SK-N-SH treated with all-trans-retinoic acid at 6 μM for 48 hours (cell line): ENCODE measurements around the gene UVRAG.

Experiments
- ATAC-seq: fragments of 200-7000 bp; cut with Tn5 transposase; 3 replicates; pipeline ENCODE4 v1.9.1; 2020; ENCODE audit warnings: mild to moderate bottlenecking, moderate library complexity
- ARNTL ChIP-seq: fragments of 450-650 bp; formaldehyde crosslinking; IDR thresholded peaks from 2 replicates; pipeline ENCODE4 v1.5.0; 2020; ENCODE audit warnings: low read depth, mild to moderate bottlenecking, moderate library complexity, borderline replicate concordance
- BACH2 ChIP-seq: fragments of 250-450 bp; sonication (Bioruptor Pico); IDR thresholded peaks from 2 replicates; pipeline ENCODE4 v1.9.0; 2021; ENCODE audit warnings: mild to moderate bottlenecking, borderline replicate concordance
- CREB5 ChIP-seq: fragments of 250-450 bp; sonication (Bioruptor Pico); IDR thresholded peaks from 2 replicates; pipeline ENCODE4 v1.5.1; 2020; ENCODE audit warnings: low read depth, mild to moderate bottlenecking, moderate library complexity
- CSRNP3 ChIP-seq: fragments of 250-450 bp; sonication (Bioruptor Pico); IDR thresholded peaks from 2 replicates; pipeline ENCODE4 v1.5.1; 2021; ENCODE audit warnings: mild to moderate bottlenecking, moderate library complexity
- ESRRG ChIP-seq: fragments of 250-450 bp; sonication (Bioruptor Pico); IDR thresholded peaks from 2 replicates; pipeline ENCODE4 v1.6.1; 2021; ENCODE audit warnings: mild to moderate bottlenecking
- GLIS3 ChIP-seq: fragments of 250-450 bp; sonication (Bioruptor Pico); IDR thresholded peaks from 2 replicates; pipeline ENCODE4 v1.5.0; 2020; ENCODE audit warnings: mild to moderate bottlenecking, moderate library complexity
- ISL1 ChIP-seq: fragments of 250-450 bp; sonication (Bioruptor Pico); IDR thresholded peaks from 2 replicates; pipeline ENCODE4 v2.1.2; 2022; ENCODE audit warnings: mild to moderate bottlenecking, moderate library complexity
- OSR1 ChIP-seq: fragments of 250-450 bp; sonication (Bioruptor Pico); IDR thresholded peaks from 2 replicates; pipeline ENCODE4 v1.8.0; 2022; ENCODE audit warnings: moderate library complexity, mild to moderate bottlenecking, inconsistent platforms
- PATZ1 ChIP-seq: fragments of 250-450 bp; sonication (Bioruptor Pico); IDR thresholded peaks from 2 replicates; pipeline ENCODE4 v1.8.0; 2020; ENCODE audit warnings: mild to moderate bottlenecking, moderate library complexity, borderline replicate concordance
- POU6F1 ChIP-seq: fragments of 250-450 bp; sonication (Bioruptor Pico); IDR thresholded peaks from 2 replicates; pipeline ENCODE4 v1.8.0; 2021; ENCODE audit warnings: low read depth, mild to moderate bottlenecking, moderate library complexity, borderline replicate concordance
- RARB ChIP-seq: fragments of 250-450 bp; sonication (Bioruptor Pico); IDR thresholded peaks from 2 replicates; pipeline ENCODE4 v1.8.0; 2021; ENCODE audit warnings: mild to moderate bottlenecking, moderate library complexity
- SNAI2 ChIP-seq: fragments of 250-450 bp; sonication (Bioruptor Pico); IDR thresholded peaks from 2 replicates; pipeline ENCODE4 v1.5.0; 2020; ENCODE audit warnings: mild to moderate bottlenecking, moderate library complexity
- TCF4 ChIP-seq: fragments of 250-450 bp; sonication (Bioruptor Pico); IDR thresholded peaks from 2 replicates; pipeline ENCODE4 v1.8.0; 2021; ENCODE audit warnings: mild to moderate bottlenecking, moderate library complexity, borderline replicate concordance
- TOX ChIP-seq: fragments of 250-450 bp; sonication (Bioruptor Pico); IDR thresholded peaks from 2 replicates; pipeline ENCODE4 v1.8.0; 2021; ENCODE audit warnings: mild to moderate bottlenecking, moderate library complexity, borderline replicate concordance
- TSHZ2 ChIP-seq: fragments of 250-450 bp; sonication (Bioruptor Pico); IDR thresholded peaks from 2 replicates; pipeline ENCODE4 v1.5.0; 2020; ENCODE audit warnings: mild to moderate bottlenecking, moderate library complexity
- ZC3H10 ChIP-seq: fragments of 250-450 bp; sonication (Bioruptor Pico); IDR thresholded peaks from 2 replicates; pipeline ENCODE4 v1.5.1; 2021; ENCODE audit warnings: mild to moderate bottlenecking, moderate library complexity
- ZFP3 ChIP-seq: fragments of 250-450 bp; sonication (Bioruptor Pico); IDR thresholded peaks from 2 replicates; pipeline ENCODE4 v1.5.0; 2020; ENCODE audit warnings: mild to moderate bottlenecking, moderate library complexity
- ZNF8 ChIP-seq: fragments of 450-650 bp; formaldehyde crosslinking; IDR thresholded peaks from 2 replicates; pipeline ENCODE4 v1.5.0; 2020; ENCODE audit warnings: mild to moderate bottlenecking, moderate library complexity

Gene UVRAG

GRCh38 chr11:76149713-76150112 is 334.7 kb downstream of the UVRAG start:
- no peak for ATAC-seq
- TF ChIP-seq ZC3H10 (CRISPR knock-in tag): no peak
- no peak for TF ChIP-seq TOX
- no peak for TF ChIP-seq ZNF8 (CRISPR knock-in tag)

GRCh38 chr11:76150141-76150540 is 335.1 kb downstream of the UVRAG start:
- TF ChIP-seq ZNF8 (CRISPR knock-in tag): no peak
- TF ChIP-seq OSR1 (CRISPR knock-in tag): no peak
- no peak for TF ChIP-seq TOX
- TF ChIP-seq CREB5 (CRISPR knock-in tag): no peak
- no peak for TF ChIP-seq ESRRG (CRISPR knock-in tag)
- no peak for TF ChIP-seq RARB (CRISPR knock-in tag)
- TF ChIP-seq SNAI2 (CRISPR knock-in tag): no peak
- TF ChIP-seq GLIS3 (CRISPR knock-in tag): no peak
- no peak for TF ChIP-seq CSRNP3 (CRISPR knock-in tag)
- TF ChIP-seq, all 23 proteins: peak for 0
- ATAC-seq: no peak

- TF ChIP-seq CREB5 (CRISPR knock-in tag) (no peak), ZNF8 (CRISPR knock-in tag) (no peak), SNAI2 (CRISPR knock-in tag) (no peak), ARNTL (CRISPR knock-in tag) (no peak), GLIS3 (CRISPR knock-in tag) (no peak), ESRRG (CRISPR knock-in tag) (no peak), PATZ1 (CRISPR knock-in tag) (no peak), POU6F1 (no peak), BACH2 (no peak), ISL1 (CRISPR knock-in tag) (no peak), TSHZ2 (CRISPR knock-in tag) (no peak)
- ATAC-seq: no peak
These were observed 336.6 kb downstream of the UVRAG start for GRCh38 chr11:76151556-76152085.

GRCh38 chr11:76152086-76152681 is 337.2 kb downstream of the UVRAG start:
- ATAC-seq: no peak
- no peak for TF ChIP-seq ZFP3
- no peak for TF ChIP-seq TCF4
- TF ChIP-seq BACH2: no peak
- TF ChIP-seq OSR1 (CRISPR knock-in tag): no peak
- TF ChIP-seq TSHZ2 (CRISPR knock-in tag): no peak
- no peak for TF ChIP-seq RARB (CRISPR knock-in tag)
- TF ChIP-seq ARNTL (CRISPR knock-in tag): no peak
- no peak for TF ChIP-seq POU6F1
